K562 (cell line): ENCODE data around the gene BCL2L15. TPM values are rescaled to one million over a fixed set of nuclear protein-coding genes. Genes with fewer than 3 reads are reported as not detected.

Source experiments
- BACH1 ChIP-seq: fragments of 200-800 bp; sonication (Bioruptor generic); IDR thresholded peaks from 2 replicates; pipeline ENCODE4 v1.6.1; 2016; ENCODE audit warnings: missing genetic modification characterization, missing compliant biosample characterization
- CEBPB ChIP-seq: fragments of 450-650 bp; IDR thresholded peaks from 2 replicates; pipeline ENCODE4 v1.6.1; 2016; ENCODE audit warnings: missing genetic modification characterization, missing compliant biosample characterization
- DNMT1 ChIP-seq: fragments of 450-650 bp; IDR thresholded peaks from 2 replicates; pipeline ENCODE4 v1.6.1; 2016; ENCODE audit warnings: antibody characterized with exemption, mild to moderate bottlenecking
- DPF2 ChIP-seq: fragments of 450-650 bp; IDR thresholded peaks from 2 replicates; pipeline ENCODE4 v1.6.1; 2016
- ETV6 ChIP-seq, 3 experiments: fragments of 150-350 bp in 1 of 3; sonication (generic) in 1 of 3; formaldehyde crosslinking in 1 of 3; IDR thresholded peaks; 2 replicates each; pipeline versions ENCODE4 v1.6.1 to v1.8.0; 2014 to 2022; ENCODE audit warnings: borderline replicate concordance in 2 of 3, low read depth in 2 of 3, antibody characterized with exemption in 1 of 3, low read length in 1 of 3, mild to moderate bottlenecking in 1 of 3, missing genetic modification reagents in 1 of 3
- ILK ChIP-seq: fragments of 450-650 bp; IDR thresholded peaks from 2 replicates; pipeline ENCODE4 v1.6.1; 2016; ENCODE audit warnings: missing genetic modification characterization, low read depth, mild to moderate bottlenecking, missing compliant biosample characterization, moderate library complexity, borderline replicate concordance
- MTA2 ChIP-seq: fragments of 450-650 bp; IDR thresholded peaks from 2 replicates; pipeline ENCODE4 v1.6.1; 2016; ENCODE audit warnings: low read depth
- NCOA2 ChIP-seq, 2 experiments: fragments of 450-650 bp; IDR thresholded peaks; 2 replicates each; pipeline ENCODE4 v1.6.1; 2018; ENCODE audit warnings: mild to moderate bottlenecking in 2 of 2, moderate library complexity in 1 of 2; ENCODE audit not compliant: partially characterized antibody in 2 of 2
- NFATC3 ChIP-seq: fragments of 450-650 bp; IDR thresholded peaks from 2 replicates; pipeline ENCODE4 v1.6.1; 2017; ENCODE audit warnings: mild to moderate bottlenecking
- NFIC ChIP-seq: fragments of 450-650 bp; IDR thresholded peaks from 2 replicates; pipeline ENCODE4 v1.6.1; 2017; ENCODE audit warnings: mild to moderate bottlenecking, inconsistent platforms
- PHF8 ChIP-seq: fragments of 200-600 bp; sonication (generic); IDR thresholded peaks from 2 replicates; pipeline ENCODE4 v1.6.1; 2012; ENCODE audit warnings: mixed run types, mild to moderate bottlenecking, inconsistent platforms, low read length, moderate library complexity, borderline replicate concordance
- POLR2AphosphoS2 ChIP-seq: IDR thresholded peaks from 2 replicates; pipeline ENCODE4 v1.6.1; 2012; ENCODE audit warnings: low read length, improper control_type of control experiment
- POU5F1 ChIP-seq: fragments of 150-350 bp; IDR thresholded peaks from 2 replicates; pipeline ENCODE4 v1.6.1; 2014; ENCODE audit warnings: borderline replicate concordance, low read length, low read depth, mild to moderate bottlenecking; ENCODE audit not compliant: partially characterized antibody
- PURB ChIP-seq: sonication (generic); formaldehyde crosslinking; IDR thresholded peaks from 2 replicates; pipeline ENCODE4 v1.9.0; 2021; ENCODE audit warnings: low read depth, mild to moderate bottlenecking, missing genetic modification reagents
- SMAD2 ChIP-seq: fragments of 150-350 bp; IDR thresholded peaks from 2 replicates; pipeline ENCODE4 v1.6.1; 2014; ENCODE audit warnings: low read depth, mild to moderate bottlenecking, low read length
- ZBED1 ChIP-seq: IDR thresholded peaks from 2 replicates; pipeline ENCODE4 v1.6.1; 2014
- ZBTB7A ChIP-seq: IDR thresholded peaks from 2 replicates; pipeline ENCODE4 v1.6.1; 2011; ENCODE audit warnings: low read depth, mild to moderate bottlenecking, low read length, moderate library complexity, borderline replicate concordance; ENCODE audit not compliant: control insufficient read depth
- ZNF146 ChIP-seq: IDR thresholded peaks from one replicate; pipeline ENCODE4 v1.6.1; 2018; ENCODE audit warnings: missing compliant biosample characterization; ENCODE audit not compliant: unreplicated experiment
- ZNF253 ChIP-seq: fragments of 250-450 bp; sonication (Bioruptor Pico); conservative IDR thresholded peaks from 2 replicates; pipeline ENCODE4 v1.6.1; 2021; ENCODE audit warnings: mild to moderate bottlenecking
- polyA plus RNA-seq, 8 experiments: library from polyadenylated mRNA; depleted of rRNA in 4 of 8; stranded (reverse) in 5 of 8; unstranded in 3 of 8; fragments of >200 nt; fragmentation: Nextera tagmentation in 2 of 8; fragmentation: Illumina TruSeq in 1 of 8; extraction: Ambion mirVana in 2 of 8; extraction: Trizol in 1 of 8; gene quantifications; 2 replicates each; pipeline versions ENCODE4 v1.2.1 to v1.2.3, GENCODE V29; 2011 to 2014; ENCODE audit warnings: inconsistent platforms in 1 of 8, missing spikeins in 1 of 8
- total RNA-seq, 7 experiments: library from RNA; depleted of rRNA in 6 of 7; stranded (reverse); fragments of >200 nt in 6 of 7; fragmentation: Illumina TruSeq in 2 of 7; extraction: Trizol in 2 of 7; gene quantifications; 2 replicates each; pipeline versions ENCODE4 v1.2.1 to v1.2.3, GENCODE V29; 2011 to 2021; ENCODE audit warnings: low replicate concordance in 1 of 7
- TF ChIP-seq, protein P1 (sequence below): sonication (generic); formaldehyde crosslinking; IDR thresholded peaks from 2 replicates; pipeline ENCODE4 v1.8.0; 2022; ENCODE audit warnings: mild to moderate bottlenecking, missing genetic modification reagents
- TF ChIP-seq, protein P2 (sequence below): fragments of 450-650 bp; formaldehyde crosslinking; IDR thresholded peaks from 2 replicates; pipeline ENCODE4 v1.4.0; 2020; ENCODE audit warnings: mild to moderate bottlenecking, moderate library complexity
- TF ChIP-seq, protein P3 (sequence below): sonication (generic); formaldehyde crosslinking; IDR thresholded peaks from 2 replicates; pipeline ENCODE4 v1.8.0; 2022; ENCODE audit warnings: mild to moderate bottlenecking, missing genetic modification reagents

Gene BCL2L15
- total and polyA plus RNA-seq, 9 of the 15 experiments (the other 6 are each of a cell fraction or from before 2014, with no cell fraction given), result 0.06 to 0.42 (median 0.28) TPM; not detected in 1

DNA sequence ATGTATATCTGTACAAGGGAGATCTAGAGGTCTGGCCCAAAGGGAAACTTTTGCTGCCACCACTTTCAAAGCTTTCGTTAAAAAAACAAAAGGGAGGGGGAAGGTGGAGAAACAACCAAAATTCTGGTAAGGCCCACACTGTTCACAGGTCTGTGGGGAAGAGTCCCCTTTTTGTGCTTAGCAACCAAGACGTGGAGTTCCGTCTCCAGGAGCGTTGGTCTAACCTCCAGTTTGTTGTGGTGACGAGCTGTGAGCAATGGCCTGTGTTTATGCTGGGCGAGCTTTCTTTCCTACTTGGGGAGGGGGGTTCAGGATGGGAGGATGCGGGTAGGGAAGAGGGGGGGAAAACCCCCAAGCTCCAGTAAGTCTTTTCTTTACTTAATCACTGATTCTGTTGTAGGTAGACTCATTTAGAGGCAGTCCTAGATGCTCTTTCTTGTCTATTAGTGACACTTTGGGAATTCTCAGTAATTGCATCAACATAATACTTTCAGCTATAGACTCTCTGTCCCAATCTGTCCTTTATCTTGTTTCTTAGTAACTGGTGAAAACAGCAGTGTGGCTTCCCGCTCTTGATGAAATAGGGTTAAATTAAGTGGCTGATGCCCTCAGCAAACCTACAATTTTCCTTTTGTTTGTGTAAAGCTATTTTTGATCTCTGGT lies 43.2 kb upstream of the BCL2L15 start (continued):
- TF ChIP-seq, protein P1, sequence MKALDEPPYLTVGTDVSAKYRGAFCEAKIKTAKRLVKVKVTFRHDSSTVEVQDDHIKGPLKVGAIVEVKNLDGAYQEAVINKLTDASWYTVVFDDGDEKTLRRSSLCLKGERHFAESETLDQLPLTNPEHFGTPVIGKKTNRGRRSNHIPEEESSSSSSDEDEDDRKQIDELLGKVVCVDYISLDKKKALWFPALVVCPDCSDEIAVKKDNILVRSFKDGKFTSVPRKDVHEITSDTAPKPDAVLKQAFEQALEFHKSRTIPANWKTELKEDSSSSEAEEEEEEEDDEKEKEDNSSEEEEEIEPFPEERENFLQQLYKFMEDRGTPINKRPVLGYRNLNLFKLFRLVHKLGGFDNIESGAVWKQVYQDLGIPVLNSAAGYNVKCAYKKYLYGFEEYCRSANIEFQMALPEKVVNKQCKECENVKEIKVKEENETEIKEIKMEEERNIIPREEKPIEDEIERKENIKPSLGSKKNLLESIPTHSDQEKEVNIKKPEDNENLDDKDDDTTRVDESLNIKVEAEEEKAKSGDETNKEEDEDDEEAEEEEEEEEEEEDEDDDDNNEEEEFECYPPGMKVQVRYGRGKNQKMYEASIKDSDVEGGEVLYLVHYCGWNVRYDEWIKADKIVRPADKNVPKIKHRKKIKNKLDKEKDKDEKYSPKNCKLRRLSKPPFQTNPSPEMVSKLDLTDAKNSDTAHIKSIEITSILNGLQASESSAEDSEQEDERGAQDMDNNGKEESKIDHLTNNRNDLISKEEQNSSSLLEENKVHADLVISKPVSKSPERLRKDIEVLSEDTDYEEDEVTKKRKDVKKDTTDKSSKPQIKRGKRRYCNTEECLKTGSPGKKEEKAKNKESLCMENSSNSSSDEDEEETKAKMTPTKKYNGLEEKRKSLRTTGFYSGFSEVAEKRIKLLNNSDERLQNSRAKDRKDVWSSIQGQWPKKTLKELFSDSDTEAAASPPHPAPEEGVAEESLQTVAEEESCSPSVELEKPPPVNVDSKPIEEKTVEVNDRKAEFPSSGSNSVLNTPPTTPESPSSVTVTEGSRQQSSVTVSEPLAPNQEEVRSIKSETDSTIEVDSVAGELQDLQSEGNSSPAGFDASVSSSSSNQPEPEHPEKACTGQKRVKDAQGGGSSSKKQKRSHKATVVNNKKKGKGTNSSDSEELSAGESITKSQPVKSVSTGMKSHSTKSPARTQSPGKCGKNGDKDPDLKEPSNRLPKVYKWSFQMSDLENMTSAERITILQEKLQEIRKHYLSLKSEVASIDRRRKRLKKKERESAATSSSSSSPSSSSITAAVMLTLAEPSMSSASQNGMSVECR (CRISPR knock-in tag), result no peak; the same call in 1 of the 2 replicates
- TF ChIP-seq ETV6 (IDR thresholded peaks at IDR 0.05; ENCODE audit: borderline replicate concordance in 1 of 2, low read depth in 2 of 2, low read length in 1 of 2), result no peak
- no peak for TF ChIP-seq ETV6 (CRISPR knock-in tag; IDR thresholded peaks at IDR 0.05; ENCODE audit: borderline replicate concordance)
- TF ChIP-seq, protein P2, sequence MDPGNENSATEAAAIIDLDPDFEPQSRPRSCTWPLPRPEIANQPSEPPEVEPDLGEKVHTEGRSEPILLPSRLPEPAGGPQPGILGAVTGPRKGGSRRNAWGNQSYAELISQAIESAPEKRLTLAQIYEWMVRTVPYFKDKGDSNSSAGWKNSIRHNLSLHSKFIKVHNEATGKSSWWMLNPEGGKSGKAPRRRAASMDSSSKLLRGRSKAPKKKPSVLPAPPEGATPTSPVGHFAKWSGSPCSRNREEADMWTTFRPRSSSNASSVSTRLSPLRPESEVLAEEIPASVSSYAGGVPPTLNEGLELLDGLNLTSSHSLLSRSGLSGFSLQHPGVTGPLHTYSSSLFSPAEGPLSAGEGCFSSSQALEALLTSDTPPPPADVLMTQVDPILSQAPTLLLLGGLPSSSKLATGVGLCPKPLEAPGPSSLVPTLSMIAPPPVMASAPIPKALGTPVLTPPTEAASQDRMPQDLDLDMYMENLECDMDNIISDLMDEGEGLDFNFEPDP (CRISPR knock-in tag), result no peak
- no peak for TF ChIP-seq PHF8
- no peak for TF ChIP-seq PURB (CRISPR knock-in tag)
- no peak for TF ChIP-seq DNMT1
- no peak for TF ChIP-seq MTA2
- TF ChIP-seq NCOA2 (IDR thresholded peaks at IDR 0.05; ENCODE audit: partially characterized antibody in 2 of 2), result no peak
- no peak for TF ChIP-seq ZNF146 (CRISPR knock-in tag)
- TF ChIP-seq NFATC3, result no peak
- TF ChIP-seq, protein P3, sequence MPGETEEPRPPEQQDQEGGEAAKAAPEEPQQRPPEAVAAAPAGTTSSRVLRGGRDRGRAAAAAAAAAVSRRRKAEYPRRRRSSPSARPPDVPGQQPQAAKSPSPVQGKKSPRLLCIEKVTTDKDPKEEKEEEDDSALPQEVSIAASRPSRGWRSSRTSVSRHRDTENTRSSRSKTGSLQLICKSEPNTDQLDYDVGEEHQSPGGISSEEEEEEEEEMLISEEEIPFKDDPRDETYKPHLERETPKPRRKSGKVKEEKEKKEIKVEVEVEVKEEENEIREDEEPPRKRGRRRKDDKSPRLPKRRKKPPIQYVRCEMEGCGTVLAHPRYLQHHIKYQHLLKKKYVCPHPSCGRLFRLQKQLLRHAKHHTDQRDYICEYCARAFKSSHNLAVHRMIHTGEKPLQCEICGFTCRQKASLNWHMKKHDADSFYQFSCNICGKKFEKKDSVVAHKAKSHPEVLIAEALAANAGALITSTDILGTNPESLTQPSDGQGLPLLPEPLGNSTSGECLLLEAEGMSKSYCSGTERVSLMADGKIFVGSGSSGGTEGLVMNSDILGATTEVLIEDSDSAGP, result no peak
- TF ChIP-seq BACH1, result no peak; the same call in 1 of the 2 replicates
- no peak for TF ChIP-seq ZBED1
- TF ChIP-seq SMAD2, result no peak
- no peak for TF ChIP-seq POLR2AphosphoS2
- TF ChIP-seq DPF2, result no peak
- TF ChIP-seq ILK (tag), result no peak
- TF ChIP-seq POU5F1, result no peak
- TF ChIP-seq ZBTB7A, result peak; percentile 44; the same call in 1 of the 2 replicates
- TF ChIP-seq NFIC, result no peak; the same call in 1 of the 2 replicates
- no peak for TF ChIP-seq ZNF253 (CRISPR knock-in tag)
- peak; percentile 63; the same call in 1 of the 2 replicates for TF ChIP-seq CEBPB (tag)
